KG1 (cell line): ENCODE results near the gene GLT1D1.
"Not testable (repeated sequence)": the region's sequence is repeated elsewhere in the genome, so short reads cannot be mapped to it uniquely, and the experiment has no call there.

ENCODE experiments used
- DNase-seq: peaks from one replicate; lab custom pipeline; 2025; lab: John Stamatoyannopoulos, UW

Gene GLT1D1

DNA sequence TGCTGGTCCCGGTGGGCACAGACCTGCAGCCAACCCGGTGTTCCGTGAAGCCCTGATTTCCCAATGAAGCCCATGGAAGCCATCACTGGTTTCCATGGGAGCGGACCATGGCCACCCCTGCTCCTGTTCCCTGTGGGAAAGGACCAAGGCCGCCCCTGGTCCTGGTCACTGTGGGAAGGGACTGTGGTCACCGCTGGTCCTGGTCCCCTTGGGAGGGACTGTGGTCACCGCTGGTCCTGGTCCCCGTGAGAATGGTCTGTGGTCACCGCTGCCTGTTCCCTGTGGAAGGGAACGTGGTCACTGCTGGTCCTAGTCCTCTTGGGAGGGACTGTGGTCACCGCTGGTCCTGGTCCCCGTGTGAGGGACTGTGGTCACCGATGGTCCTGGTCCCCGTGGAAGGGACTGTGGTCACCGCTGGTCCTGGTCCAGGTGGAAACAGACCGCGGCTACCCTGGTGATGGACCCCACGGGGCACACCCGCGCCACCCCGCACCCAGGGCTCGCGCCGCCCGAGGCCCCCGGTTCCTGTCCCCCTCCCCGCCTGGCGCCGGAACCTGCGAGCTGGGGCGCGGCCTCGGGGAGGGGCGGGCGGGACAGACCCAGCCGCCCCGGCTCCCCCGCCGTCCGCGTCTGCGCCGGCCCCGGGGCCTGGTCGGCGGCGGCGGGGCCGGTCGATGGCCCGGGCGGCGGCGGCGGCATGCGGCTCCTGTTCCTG, at the start of gene GLT1D1:
Gene GLT1D1, plus strand, starts transcription at position 594 of the 715 bp plus-strand sequence. Its CDS starts 104 bp downstream, at position 698.
- DNase-seq = no peak

DNA sequence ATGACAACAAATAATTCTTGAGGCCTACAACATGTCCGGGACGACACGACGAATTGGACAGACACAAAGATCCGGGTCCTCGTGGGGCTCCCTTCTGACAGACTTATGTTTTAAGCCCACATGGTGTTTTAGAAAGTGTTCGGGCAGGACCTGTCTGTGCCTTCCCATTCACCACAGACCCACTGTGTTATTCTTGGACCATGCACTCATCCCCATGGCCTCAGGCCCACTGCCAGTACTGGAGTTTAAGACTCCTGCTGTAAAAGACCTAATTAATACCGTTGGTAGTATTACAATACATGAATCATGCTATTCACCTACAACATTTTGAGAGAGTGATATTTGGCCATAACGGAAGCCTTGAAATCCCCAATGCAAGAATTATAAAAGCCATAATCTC, 49.5 kb upstream of the GLT1D1 start:
- DNase-seq = no peak

DNA sequence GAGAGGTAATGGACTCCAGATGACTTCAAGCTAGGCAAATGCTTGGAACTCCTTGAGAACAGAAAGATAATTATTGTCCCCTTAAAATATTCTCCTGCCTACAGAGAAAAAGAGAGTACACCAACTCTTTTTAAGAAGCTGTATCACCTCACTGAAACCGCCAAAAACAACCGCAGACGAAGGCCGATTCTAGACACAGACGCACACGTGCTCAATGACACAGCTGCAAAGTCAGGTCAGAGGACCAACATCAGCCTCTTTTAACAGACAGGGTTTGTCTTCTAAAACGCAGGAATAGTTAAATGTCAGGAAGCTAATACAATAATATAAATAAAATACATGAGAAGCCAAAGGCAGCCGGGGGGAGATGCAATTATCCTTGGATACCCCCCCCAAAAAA, 48.5 kb upstream of the GLT1D1 start:
- no peak for DNase-seq

DNA sequence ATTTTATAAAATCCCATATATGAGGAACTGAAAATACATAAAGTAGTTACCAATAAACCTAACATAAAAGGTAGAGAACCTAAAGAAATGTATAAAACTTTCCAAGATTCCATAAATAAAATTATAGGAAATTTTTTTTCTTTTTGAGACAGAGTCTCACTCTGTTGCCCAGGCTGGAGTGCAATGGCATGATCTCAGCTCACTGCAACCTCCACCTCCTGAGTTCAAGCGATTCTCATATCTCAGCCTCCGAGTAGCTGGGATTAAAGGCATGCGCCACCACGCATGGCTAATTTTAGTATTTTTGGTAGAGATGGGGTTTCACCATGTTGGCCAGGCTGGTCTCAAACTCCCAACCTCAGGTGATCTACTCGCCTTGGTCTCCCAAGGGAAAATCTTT, 47.9 kb upstream of the GLT1D1 start:
- DNase-seq = not testable (repeated sequence)

DNA sequence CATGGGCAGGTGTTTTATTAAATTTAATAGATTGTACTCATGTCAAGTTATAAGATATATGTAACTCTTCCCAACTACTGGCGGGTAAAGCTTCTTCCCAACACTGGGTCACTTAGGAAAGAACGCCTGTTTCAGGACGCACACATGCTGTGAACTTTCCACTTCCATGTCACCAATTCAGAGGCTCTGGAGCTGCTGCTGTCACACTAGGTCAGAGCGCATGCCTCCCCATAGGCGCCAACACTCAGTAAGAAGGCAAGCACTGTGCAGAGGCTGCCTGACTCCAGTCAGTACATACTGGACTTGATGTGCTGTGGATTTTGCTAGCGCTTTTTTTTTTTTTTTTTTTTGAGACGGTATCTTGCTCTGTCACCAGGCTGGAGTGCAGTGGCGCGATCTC, 46.7 kb upstream of the GLT1D1 start:
- DNase-seq = no peak

DNA sequence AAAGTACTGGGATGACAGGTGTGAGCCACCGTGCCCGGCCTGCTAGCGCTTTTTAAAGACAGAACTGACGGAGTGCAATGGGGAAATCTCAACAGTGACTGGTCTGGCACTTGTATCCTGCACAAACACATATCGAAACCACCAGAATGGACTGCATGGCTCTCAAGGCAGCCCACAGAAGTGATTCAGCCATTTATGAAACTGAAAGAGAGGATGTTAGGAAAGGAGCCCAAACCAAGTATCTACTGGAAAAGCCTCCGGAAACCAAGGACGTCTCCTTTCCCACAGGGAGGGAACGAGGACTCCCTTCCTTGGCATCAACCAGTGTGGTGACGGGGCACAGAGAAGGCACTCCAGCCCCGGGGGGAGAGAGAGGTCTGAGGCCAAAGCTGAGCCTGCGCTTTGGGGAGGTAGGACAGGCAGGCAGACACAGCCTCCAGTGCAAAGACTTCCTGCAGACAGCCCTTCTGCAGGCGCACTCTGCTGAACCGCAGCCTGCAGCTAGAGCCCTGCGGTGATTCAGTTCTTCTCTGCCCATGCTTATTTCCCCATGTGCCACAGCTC, 46.0 kb upstream of the GLT1D1 start:
- DNase-seq = no peak

DNA sequence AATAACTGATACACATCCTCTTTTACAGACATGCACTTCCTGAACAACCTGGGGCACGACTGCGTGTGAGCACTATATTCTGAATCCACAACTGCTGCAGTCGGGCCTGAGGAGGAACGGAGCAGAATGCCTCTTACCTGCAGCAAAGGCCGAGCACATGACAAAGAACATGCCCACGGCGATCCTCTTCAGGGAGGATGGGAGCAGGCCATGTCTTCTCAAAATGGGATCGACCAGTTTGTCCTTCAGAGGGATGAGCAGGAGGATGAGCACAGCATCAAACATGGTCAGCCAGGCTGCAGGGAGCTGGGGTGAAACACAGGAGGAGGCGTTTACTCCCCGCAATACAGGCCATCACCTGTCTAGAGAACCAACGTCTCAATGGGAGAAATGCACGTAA, 44.6 kb upstream of the GLT1D1 start:
- DNase-seq = no peak

DNA sequence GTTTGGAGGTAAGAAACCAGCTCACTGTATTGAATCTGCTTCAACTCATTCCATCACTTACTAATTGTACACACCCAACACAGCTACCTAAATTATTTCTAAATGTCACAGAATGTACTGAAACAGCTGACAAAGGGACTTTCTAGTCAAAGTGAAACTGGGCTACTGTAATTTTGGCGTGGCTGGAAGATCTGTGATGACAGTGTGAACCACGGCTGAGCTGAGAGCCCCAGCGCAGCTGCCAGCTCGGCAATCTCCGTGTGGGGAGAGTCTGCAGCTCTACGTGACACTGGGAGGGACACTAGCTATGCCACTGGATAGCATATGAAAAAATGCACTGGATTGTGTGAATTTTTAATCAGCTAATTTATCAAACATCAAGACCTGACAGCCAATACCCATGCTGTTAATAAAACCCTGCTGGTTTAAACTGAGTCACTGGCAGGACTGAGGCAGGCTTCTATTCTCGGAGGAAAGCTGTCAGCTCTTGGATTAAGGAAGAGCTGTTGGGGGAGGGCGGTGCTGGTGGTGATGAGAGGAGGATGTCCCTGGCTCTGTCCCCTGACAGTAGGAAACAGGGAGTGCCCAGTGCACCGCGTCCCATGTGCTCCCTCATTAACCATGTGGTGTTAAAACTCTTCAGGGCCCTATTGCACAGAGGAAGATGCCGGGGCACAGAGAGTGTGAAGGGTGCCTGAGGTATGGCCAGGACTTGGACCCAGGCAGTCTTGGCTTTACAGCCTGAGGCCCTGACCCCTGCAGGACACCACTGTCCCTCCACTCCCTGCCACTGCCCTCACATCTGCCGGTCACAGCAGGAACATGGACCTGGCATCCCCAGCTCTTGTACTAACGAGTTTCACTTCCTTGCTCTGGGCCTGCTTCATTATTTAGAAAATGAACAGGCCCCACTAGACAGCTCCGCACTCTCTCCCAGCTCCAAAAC, 42.8 kb upstream of the GLT1D1 start:
- DNase-seq = no peak

DNA sequence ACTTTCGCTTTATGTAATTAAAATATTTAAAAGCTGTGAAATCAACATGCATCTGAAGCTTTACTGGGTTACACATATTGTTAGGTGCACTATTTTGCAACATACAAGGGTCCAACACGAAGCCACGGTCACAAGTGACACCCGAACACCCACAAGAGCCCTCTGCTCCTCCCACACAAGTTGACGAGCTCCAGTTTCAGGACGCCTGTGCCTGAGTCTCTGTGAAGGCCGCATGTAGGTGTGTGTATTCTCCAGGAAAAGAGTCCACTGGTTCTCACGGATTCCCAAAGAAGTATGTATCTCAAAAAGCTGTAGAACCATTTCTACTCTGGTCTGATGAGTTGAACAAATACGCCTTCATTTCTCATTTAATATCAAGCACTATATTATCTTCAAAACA, 41.5 kb upstream of the GLT1D1 start:
- no peak for DNase-seq

DNA sequence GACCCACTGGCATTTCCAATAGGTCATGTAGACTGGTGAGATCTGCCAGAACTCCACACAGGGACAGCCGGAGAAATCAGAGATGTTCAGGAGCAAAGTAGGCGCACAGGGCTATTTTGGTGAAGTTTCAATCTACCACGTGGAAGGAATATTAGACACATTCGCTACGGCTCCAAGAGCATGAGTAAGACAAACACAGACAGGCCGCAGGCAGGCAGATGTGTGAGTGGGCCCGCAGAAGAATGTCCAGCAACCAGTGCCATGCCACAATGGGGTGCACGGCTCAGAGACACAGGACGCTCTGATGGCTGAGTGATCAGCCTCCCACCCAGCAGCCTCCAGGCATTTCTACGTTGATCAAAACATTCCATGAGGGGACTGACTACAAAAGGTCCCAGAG, 39.9 kb upstream of the GLT1D1 start:
- DNase-seq = no peak

DNA sequence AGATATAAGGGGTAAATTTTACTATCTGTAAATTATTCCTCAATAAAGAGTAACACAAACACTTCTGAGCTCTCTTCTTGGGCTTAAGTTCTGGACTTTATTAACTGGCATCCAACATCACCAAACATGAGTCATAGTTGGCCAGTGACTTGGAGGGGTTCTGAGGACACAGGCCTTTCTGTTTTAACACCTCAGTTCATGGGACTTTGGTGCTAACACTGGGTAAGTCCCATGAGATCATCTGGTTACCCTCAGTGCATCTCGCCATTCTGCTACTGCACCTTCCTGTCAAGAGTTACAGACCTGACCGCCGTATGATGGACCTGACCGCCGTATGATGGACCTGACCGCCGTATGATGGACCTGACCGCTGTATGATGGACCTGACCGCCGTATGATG, 39.4 kb upstream of the GLT1D1 start:
- DNase-seq = no peak

DNA sequence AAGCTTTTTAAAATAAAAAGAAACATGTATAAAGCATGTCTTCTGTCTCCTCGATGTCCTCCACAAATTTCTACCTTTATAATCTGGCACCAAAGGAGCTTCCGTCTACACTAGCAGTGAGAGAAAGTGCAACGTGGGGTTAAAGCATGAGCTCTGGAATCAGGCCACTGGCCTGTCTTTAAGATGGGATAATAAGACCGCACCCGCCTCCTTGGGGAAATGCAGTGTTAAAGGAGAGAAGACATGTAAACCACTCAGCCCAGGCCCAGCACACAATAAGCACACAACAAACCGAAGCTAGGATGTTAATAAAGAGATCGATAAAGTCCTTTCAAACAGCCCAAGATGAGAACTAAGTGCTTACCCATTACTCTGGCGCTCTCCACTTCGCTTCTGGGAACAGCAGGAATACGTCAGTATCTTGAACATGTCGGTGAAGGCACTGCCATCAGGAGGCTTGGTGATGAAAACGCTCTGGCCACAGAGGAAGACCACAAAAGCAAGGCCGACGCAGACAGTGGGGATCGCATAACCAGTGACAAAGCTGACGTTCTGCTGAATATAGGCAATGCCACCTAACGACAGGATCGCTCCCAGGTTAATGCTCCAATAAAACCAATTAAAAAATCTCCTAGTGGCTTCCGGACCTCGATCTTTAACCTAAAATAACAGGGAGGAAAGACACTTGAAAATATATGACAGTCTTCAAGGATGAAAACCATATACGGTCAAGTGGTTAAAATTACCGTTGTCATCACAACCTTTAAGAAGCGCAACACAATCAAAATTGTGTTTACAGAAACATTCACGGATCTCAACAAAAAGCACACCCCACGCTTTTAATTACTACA, 38.6 kb upstream of the GLT1D1 start:
- DNase-seq = no peak

DNA sequence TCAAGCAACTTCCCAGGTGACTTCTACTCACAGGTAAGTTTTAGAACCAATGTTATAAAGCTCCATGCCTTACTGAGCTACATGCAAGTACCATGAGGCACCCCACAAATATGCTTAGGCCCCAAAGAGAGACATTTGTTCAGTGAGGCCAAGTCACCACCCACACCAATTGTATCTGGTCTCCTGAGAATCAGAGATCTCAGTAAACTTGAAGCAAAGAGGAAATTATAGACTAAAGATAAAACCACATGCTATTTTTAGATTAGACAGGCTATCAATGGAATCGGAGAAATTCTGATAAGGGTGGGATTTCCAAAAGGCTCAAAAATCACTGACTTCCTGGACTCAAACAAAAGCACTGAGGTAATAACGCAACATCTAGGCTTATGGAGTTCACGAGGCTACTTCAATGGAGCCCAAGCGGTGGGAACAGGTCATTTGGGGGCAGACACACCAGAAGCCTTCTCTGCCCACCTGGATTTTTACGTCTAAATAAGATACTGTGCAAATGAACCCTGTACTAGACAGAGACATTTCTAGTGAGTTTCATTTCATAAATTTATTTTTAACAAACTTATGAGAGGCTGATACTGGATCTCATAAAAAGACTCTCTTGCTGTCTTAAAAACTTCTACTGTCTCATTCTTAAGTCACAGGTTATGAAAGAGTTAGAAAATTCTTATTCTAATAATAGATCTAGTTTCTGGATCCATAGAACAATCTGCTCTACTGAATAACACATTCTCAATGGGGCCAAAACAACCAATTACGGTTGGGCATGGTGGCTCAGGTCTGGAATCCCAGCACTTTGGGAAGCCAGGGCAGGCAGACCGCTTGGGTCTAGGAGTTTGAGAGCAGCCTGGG, 37.3 kb upstream of the GLT1D1 start:
- no peak for DNase-seq

DNA sequence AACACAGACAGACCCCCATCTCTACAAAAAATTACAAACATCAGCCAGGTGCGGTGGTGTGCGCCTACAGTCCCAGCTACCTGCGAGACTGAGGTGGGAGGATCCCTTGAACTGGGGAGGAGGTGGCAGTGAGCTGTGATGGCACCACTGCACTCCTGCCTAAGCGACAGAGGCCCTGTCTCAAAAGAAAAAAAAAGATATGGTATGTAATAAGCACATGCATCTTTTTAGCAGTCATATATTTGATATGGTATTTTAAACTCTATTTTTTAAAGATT, 36.7 kb upstream of the GLT1D1 start:
- no peak for DNase-seq

DNA sequence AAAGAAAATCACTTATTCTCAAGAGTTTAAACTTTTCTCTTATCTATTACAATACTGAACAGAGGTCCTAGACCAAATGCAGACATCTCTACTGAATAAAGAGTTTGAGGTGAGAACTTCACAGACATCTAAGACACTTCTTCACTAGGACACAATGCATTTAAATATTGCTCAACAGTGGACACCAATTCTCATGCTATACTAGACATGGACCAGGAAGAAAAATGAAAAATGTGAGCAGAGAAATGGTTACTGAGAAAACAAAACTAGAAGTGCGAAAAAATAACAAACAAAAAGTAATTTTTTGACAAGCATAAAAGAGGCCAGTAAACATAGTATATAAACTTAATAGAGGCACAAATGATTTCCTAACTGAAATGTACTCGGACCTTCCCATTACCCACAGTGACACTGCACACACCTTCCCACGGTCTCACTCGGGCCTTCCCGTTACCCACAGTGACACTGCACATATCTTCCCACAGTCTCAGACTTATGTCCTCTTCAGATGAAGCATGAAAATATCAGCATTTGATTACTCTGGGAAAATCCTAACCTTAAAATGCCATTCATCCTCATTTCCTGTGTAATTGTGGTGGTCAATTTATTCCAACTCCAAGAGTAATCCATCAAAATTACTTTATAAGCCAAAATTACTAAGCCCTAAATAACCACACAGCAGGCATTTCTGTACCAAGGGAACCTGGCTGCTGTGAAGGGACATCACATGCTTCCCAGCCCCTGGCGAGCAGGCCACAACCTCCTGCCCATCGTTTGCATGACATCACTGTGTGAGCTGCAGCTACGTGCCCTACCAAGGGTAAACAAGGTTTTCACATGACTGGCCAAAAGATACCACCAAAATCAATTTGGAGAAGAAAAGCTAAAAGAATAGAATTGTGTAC, 35.9 kb upstream of the GLT1D1 start:
- DNase-seq = no peak

DNA sequence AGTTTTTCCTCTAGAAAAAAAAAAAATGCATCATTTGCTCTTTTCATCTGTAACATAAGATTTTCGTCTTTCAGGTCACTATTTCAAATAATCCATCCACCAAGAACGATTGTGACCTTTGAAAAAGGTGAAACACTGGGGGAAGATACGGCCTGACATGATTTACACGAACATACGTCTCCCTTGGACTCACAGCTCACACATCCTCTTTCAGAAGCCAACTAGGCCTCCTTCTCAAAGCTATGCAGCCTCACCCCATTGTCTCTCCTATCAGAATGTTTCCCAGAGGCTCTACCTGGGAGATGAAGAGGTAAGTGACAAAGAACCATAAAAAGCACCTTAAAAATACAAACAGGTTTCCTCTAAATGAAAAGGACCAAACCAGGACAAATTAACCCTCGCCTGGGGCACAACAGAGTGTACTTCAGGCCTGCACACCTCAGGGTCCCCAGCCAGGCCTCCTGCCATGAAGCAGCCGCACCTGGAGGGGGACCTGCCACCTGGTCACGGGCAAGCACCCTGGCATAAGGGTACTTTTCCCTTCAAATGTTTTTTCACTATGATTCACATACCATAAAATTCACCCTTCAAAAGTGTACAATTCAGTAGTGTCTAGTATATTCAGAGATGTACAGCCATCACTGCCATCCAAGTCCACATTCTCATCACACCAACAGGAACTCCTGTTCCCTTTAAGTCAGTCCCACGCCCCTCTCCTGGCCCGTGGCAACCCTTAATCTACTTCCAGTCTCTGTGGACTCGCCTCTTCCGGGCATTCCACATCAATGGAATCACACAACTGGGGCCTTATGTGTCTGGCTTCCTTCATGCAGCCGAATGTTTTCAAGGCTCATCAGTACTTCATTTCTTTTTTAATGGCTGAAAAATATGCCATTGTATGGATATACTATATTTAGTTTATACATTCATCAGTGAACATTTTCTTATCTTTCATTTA, 34.9 kb upstream of the GLT1D1 start:
- DNase-seq = no peak

DNA sequence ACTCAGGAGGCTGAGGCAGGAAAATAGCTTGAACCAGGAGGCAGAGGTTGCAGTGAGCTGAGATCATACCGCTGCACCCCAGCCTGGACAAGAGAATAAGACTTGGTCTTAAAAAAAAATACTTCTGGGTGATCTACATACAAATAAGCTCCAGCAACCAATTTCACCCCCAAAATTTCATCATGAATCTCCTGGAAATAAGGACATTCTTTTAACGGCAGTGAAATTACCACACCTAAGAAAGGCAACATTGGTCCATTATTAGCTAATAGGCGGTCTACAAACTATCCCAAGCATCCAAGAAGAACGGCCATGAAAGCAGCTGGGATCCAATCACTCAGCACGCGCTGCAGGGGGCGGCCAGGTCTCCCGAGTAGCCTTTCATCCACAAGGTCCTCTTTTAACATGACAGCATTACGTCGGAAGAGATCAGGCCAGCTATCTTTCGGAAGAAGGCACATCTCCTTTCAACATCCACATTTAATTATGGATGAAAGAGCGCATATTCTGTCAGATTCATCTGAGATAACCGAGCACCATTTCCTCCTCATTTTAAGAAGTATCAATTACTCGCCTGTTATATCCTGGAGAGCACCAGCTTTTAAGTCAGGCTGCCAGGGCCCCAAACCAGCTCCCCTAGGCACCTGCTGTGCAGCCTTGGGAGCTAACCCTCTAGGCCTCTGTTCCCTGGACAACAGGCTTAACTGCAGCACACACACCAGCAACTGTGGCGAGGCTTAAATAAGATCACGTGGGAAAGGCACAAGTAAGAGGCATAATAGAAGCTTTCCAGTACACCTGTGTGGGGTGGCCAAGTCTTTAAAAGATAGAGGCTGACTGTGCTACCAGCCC, 33.8 kb upstream of the GLT1D1 start:
- no peak for DNase-seq

DNA sequence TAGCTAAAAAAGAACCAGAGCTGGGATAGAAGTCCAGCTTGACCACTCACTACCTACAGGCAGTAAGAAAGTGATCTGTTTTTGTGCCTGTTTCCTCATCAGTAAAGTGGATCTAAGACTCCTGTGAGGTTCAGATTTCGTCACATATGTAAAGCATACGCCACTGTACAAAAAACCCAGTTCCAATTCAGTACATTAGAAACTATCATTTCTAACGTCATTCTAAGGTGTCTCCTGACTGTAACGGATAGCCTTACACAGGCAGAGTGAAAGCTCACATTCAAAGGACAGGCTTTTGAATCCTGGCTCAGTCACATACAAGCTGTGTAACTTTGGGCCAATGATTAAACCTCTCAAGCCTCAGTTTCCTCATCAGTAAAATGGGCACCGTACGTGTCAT, 33.0 kb upstream of the GLT1D1 start:
- no peak for DNase-seq
